ENCODE results near the gene ARTN. TPM values are rescaled to one million over a fixed set of nuclear protein-coding genes. Genes with fewer than 3 reads are reported as not detected.

The ARTN gene
- total RNA-seq, 1 experiment from 2014 or later, result 10.6 TPM

- DNase-seq, result no peak
- no peaks in the 10 kb centered on the region for H3K9me3 Mint-ChIP-seq
- H3K14ac ChIP-seq (ENCODE audit: insufficient read depth, low read length), result no peak overlapping the region
- no peak overlapping the region for H3K4ac ChIP-seq (ENCODE audit: low read depth, low read length)
- H2BK15ac ChIP-seq (ENCODE audit: low read depth, low read length), result no peak overlapping the region
- H3K9me3 ChIP-seq (ENCODE audit: control insufficient read depth, low read depth, low read length), result no peaks in the 10 kb centered on the region
- H4K8ac ChIP-seq (replicated peaks; ENCODE audit: insufficient read length, low read depth, low read length), result no peak overlapping the region
- H2BK12ac ChIP-seq (ENCODE audit: insufficient read length, low read depth, low read length), result no peak overlapping the region
- no peak overlapping the region for H3K27ac Mint-ChIP-seq
- TF ChIP-seq, protein P1, sequence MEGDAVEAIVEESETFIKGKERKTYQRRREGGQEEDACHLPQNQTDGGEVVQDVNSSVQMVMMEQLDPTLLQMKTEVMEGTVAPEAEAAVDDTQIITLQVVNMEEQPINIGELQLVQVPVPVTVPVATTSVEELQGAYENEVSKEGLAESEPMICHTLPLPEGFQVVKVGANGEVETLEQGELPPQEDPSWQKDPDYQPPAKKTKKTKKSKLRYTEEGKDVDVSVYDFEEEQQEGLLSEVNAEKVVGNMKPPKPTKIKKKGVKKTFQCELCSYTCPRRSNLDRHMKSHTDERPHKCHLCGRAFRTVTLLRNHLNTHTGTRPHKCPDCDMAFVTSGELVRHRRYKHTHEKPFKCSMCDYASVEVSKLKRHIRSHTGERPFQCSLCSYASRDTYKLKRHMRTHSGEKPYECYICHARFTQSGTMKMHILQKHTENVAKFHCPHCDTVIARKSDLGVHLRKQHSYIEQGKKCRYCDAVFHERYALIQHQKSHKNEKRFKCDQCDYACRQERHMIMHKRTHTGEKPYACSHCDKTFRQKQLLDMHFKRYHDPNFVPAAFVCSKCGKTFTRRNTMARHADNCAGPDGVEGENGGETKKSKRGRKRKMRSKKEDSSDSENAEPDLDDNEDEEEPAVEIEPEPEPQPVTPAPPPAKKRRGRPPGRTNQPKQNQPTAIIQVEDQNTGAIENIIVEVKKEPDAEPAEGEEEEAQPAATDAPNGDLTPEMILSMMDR (conservative IDR thresholded peaks at IDR 0.05), result no peak
- no peaks in the 10 kb centered on the region for H3K79me1 ChIP-seq (ENCODE audit: insufficient read depth, low read depth, low read length, poor library complexity, severe bottlenecking)
- peaks cover 0 to 1% (median 0%) of the 10 kb centered on the region in 3 experiments; a peak in 2 of 7 replicates for H3K36me3 Mint-ChIP-seq (ENCODE audit: insufficient read depth in 1 of 3, low read depth in 3 of 3)
- H3T11ph ChIP-seq (ENCODE audit: low read length), result no peak overlapping the region
- H2BK120ac ChIP-seq (ENCODE audit: low read depth, low read length, poor library complexity, severe bottlenecking), result no peak overlapping the region
- H3K27ac ChIP-seq (ENCODE audit: insufficient read length, low read depth, low read length), result no peak overlapping the region
- no peak overlapping the region for H2AFZ ChIP-seq (ENCODE audit: low read length)
- no peak overlapping the region for H3K23ac ChIP-seq (ENCODE audit: insufficient read length, low read depth, low read length)
- H4K5ac ChIP-seq (ENCODE audit: insufficient read length, low read depth, low read length), result no peak overlapping the region
- H3K79me2 ChIP-seq (ENCODE audit: insufficient read depth, low read length), result no peaks in the 10 kb centered on the region
- no peak overlapping the region for H2BK20ac ChIP-seq (ENCODE audit: low read depth, low read length, poor library complexity, severe bottlenecking)
- H3K56ac ChIP-seq (ENCODE audit: insufficient read length, low read depth, low read length), result no peak overlapping the region
- H3K27me3 ChIP-seq (ENCODE audit: insufficient read depth, low read length), result no peaks in the 10 kb centered on the region
- H3K4me2 ChIP-seq (ENCODE audit: insufficient read depth, insufficient read length, low read length), result no peak overlapping the region
- no peaks in the 10 kb centered on the region for H3K4me1 ChIP-seq (ENCODE audit: insufficient read depth, low read length)
- peaks cover 27 to 37% of the 10 kb centered on the region in 2 experiments for H3K4me1 Mint-ChIP-seq
- H3K4me3 Mint-ChIP-seq, result no peak overlapping the region
- H4K91ac ChIP-seq (ENCODE audit: insufficient read length, low read depth, low read length), result no peak overlapping the region
- H3K9ac ChIP-seq (ENCODE audit: extremely low read depth, insufficient read length, low read length), result no peak overlapping the region
- no peaks in the 10 kb centered on the region for H4K20me1 ChIP-seq (ENCODE audit: control insufficient read depth, insufficient read depth, insufficient read length)
- peaks cover 10% of the 10 kb centered on the region for H3K23me2 ChIP-seq (ENCODE audit: insufficient read length, low read depth, low read length, poor library complexity, severe bottlenecking)
- H2AK5ac ChIP-seq (ENCODE audit: insufficient read length, low read length), result no peak overlapping the region
- H3K27me3 Mint-ChIP-seq (ENCODE audit: low read depth), result no peaks in the 10 kb centered on the region; the same call in 1 of the 2 replicates
- no peak overlapping the region for H3K18ac ChIP-seq (ENCODE audit: insufficient read length, low read depth, low read length)
- H2BK5ac ChIP-seq (ENCODE audit: insufficient read length, low read length), result no peak overlapping the region
- no CpG with 5 or more reads among the region's 1 CpG for WGBS (ENCODE audit: extremely low coverage, insufficient read length, low lambda C conversion rate)
Measured at GRCh38 chr1:43944860-43945259, 11.3 kb downstream of the ARTN start.
